HepG2 (cell line): ENCODE data around the gene BAZ2A. TPM values are rescaled to one million over a fixed set of nuclear protein-coding genes. Genes with fewer than 3 reads are reported as not detected.

Experiments
- ATF1 ChIP-seq: IDR thresholded peaks from 2 replicates; pipeline ENCODE4 v1.6.1; 2016; ENCODE audit warnings: mild to moderate bottlenecking, control low read depth
- CBX5 ChIP-seq: sonication (generic); formaldehyde crosslinking; IDR thresholded peaks from 2 replicates; pipeline ENCODE4 v1.4.0; 2020; ENCODE audit warnings: missing genetic modification reagents, borderline replicate concordance
- SIN3A ChIP-seq: IDR thresholded peaks from 2 replicates; pipeline ENCODE4 v1.6.1; 2011; ENCODE audit warnings: low read depth, mild to moderate bottlenecking, control low read depth, low read length, borderline replicate concordance
- TCF12 ChIP-seq, 2 experiments: fragments of 450-650 bp in 1 of 2; sonication (generic) in 1 of 2; formaldehyde crosslinking in 1 of 2; IDR thresholded peaks; 2 replicates each; pipeline versions ENCODE4 v1.6.1 to v1.8.0; 2017 to 2022; ENCODE audit warnings: antibody characterized with exemption in 1 of 2, mild to moderate bottlenecking in 1 of 2, missing genetic modification reagents in 1 of 2, moderate library complexity in 1 of 2
- TSC22D2 ChIP-seq: sonication (generic); formaldehyde crosslinking; IDR thresholded peaks from 2 replicates; pipeline ENCODE4 v1.5.1; 2020; ENCODE audit warnings: missing genetic modification reagents, mild to moderate bottlenecking, borderline replicate concordance
- U2AF2 ChIP-seq: fragments of 200-400 bp; formaldehyde crosslinking; IDR thresholded peaks from 2 replicates; pipeline ENCODE4 v1.6.1; 2017; ENCODE audit warnings: low read depth, mild to moderate bottlenecking, low read length
- XBP1 ChIP-seq: sonication (generic); formaldehyde crosslinking; IDR thresholded peaks from 2 replicates; pipeline ENCODE4 v1.5.0; 2020; ENCODE audit warnings: missing genetic modification reagents
- ZFY ChIP-seq: sonication (generic); formaldehyde crosslinking; IDR thresholded peaks from 2 replicates; pipeline ENCODE4 v1.4.0; 2020; ENCODE audit warnings: missing genetic modification reagents
- ZNF34 ChIP-seq: sonication (generic); formaldehyde crosslinking; IDR thresholded peaks from 2 replicates; pipeline ENCODE4 v1.4.0; 2020; ENCODE audit warnings: mild to moderate bottlenecking, missing genetic modification reagents, borderline replicate concordance
- ZNF558 ChIP-seq: sonication (generic); formaldehyde crosslinking; IDR thresholded peaks from 2 replicates; pipeline ENCODE4 v1.9.0; 2022; ENCODE audit warnings: mild to moderate bottlenecking, missing genetic modification reagents, borderline replicate concordance
- ZNF629 ChIP-seq: sonication (generic); formaldehyde crosslinking; conservative IDR thresholded peaks from 2 replicates; pipeline ENCODE4 v1.5.0; 2020; ENCODE audit warnings: missing genetic modification reagents
- ZNF883 ChIP-seq: sonication (generic); formaldehyde crosslinking; IDR thresholded peaks from 2 replicates; pipeline ENCODE4 v1.5.1; 2020; ENCODE audit warnings: mild to moderate bottlenecking, missing genetic modification reagents; ENCODE audit errors: not compliant biosample characterization
- polyA plus RNA-seq, 8 experiments: library from polyadenylated mRNA; depleted of rRNA in 3 of 8; stranded (reverse) in 7 of 8; unstranded in 1 of 8; fragments of >200 nt; fragmentation: Illumina TruSeq in 4 of 8; extraction: Trizol in 4 of 8; gene quantifications; 2 replicates each; pipeline versions ENCODE4 v1.2.1 to v1.2.3, GENCODE V29; 2011 to 2016; ENCODE audit warnings: low read depth in 4 of 8, missing spikeins in 1 of 8, mixed read lengths in 1 of 8; ENCODE audit not compliant: insufficient read depth in 1 of 8
- total RNA-seq, 5 experiments: library from RNA; depleted of rRNA; stranded (reverse); fragments of >200 nt; fragmentation: Illumina TruSeq; extraction: Trizol; gene quantifications; 2 replicates each; pipeline ENCODE4 v1.2.3, GENCODE V29; 2016; ENCODE audit warnings: low read depth in 1 of 5
- TF ChIP-seq, protein P1 (sequence below): sonication (generic); formaldehyde crosslinking; conservative IDR thresholded peaks from 2 replicates; pipeline ENCODE4 v1.4.0; 2020; ENCODE audit warnings: mild to moderate bottlenecking, missing genetic modification reagents, moderate library complexity
- TF ChIP-seq, protein P2 (sequence below): sonication (generic); formaldehyde crosslinking; IDR thresholded peaks from 2 replicates; pipeline ENCODE4 v1.5.1; 2020; ENCODE audit warnings: mild to moderate bottlenecking, moderate library complexity, missing genetic modification reagents
- TF ChIP-seq, protein P3 (sequence below): sonication (generic); formaldehyde crosslinking; conservative IDR thresholded peaks from 2 replicates; pipeline ENCODE4 v1.8.0; 2022; ENCODE audit warnings: mild to moderate bottlenecking, moderate library complexity, missing genetic modification reagents
- TF ChIP-seq, protein P4 (sequence below): IDR thresholded peaks from 2 replicates; pipeline ENCODE4 v1.6.1; 2016; ENCODE audit warnings: low read depth
- TF ChIP-seq, protein P5 (sequence below): sonication (generic); formaldehyde crosslinking; IDR thresholded peaks from 2 replicates; pipeline ENCODE4 v1.5.0; 2020; ENCODE audit warnings: missing genetic modification reagents, mild to moderate bottlenecking, borderline replicate concordance
- TF ChIP-seq, protein P6 (sequence below): sonication (generic); formaldehyde crosslinking; IDR thresholded peaks from 2 replicates; pipeline ENCODE4 v1.5.0; 2020; ENCODE audit warnings: missing genetic modification reagents

BAZ2A gene
- total and polyA plus RNA-seq, 2 of the 13 experiments (the other 11 are each of a cell fraction or from before 2014, with no cell fraction given), result 21.8 to 73.5 TPM

DNA sequence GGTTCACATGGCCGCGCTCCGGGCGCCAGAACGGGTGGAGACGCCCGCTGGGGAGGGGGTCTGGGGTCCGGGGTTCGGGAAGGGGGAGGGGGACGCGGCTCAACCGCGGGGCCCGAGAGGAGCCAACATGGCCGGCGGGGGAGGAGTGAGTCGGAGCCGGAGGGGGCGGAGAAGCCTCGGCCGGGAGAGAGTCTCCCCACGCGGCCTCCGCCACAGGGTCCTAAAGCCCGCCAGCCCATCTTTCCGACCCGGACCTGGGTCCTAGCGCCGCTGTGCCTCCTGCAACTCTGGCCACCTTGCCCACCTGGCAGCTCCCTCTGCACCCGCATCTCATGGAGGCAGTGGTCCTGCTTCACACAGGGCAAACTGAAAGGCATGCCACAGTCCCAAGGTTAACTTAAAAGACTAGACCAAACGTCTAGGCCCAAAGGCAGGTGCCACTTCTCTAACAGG lies at the start of gene BAZ2A (continued):
- TF ChIP-seq SIN3A (peak; percentile 85; the same call in 1 of the 2 replicates), CBX5 (CRISPR knock-in tag) (peak; percentile 64; the same call in 1 of the 2 replicates), ZFY (CRISPR knock-in tag) (peak; percentile 58), ZNF629 (CRISPR knock-in tag) (peak; percentile 47), ZNF883 (peak; percentile 65), XBP1 (CRISPR knock-in tag) (no peak), ZNF34 (CRISPR knock-in tag) (no peak), U2AF2 (no peak), ZNF558 (0 out of 2 replicates have a peak, but pooled peaks have one; percentile 24), TCF12 (IDR thresholded peaks at IDR 0.05) (no peak), TCF12 (CRISPR knock-in tag; IDR thresholded peaks at IDR 0.05) (no peak), ATF1 (CRISPR knock-in tag) (no peak), TSC22D2 (CRISPR knock-in tag) (peak; percentile 66; the same call in 1 of the 2 replicates)
- TF ChIP-seq, protein P1, sequence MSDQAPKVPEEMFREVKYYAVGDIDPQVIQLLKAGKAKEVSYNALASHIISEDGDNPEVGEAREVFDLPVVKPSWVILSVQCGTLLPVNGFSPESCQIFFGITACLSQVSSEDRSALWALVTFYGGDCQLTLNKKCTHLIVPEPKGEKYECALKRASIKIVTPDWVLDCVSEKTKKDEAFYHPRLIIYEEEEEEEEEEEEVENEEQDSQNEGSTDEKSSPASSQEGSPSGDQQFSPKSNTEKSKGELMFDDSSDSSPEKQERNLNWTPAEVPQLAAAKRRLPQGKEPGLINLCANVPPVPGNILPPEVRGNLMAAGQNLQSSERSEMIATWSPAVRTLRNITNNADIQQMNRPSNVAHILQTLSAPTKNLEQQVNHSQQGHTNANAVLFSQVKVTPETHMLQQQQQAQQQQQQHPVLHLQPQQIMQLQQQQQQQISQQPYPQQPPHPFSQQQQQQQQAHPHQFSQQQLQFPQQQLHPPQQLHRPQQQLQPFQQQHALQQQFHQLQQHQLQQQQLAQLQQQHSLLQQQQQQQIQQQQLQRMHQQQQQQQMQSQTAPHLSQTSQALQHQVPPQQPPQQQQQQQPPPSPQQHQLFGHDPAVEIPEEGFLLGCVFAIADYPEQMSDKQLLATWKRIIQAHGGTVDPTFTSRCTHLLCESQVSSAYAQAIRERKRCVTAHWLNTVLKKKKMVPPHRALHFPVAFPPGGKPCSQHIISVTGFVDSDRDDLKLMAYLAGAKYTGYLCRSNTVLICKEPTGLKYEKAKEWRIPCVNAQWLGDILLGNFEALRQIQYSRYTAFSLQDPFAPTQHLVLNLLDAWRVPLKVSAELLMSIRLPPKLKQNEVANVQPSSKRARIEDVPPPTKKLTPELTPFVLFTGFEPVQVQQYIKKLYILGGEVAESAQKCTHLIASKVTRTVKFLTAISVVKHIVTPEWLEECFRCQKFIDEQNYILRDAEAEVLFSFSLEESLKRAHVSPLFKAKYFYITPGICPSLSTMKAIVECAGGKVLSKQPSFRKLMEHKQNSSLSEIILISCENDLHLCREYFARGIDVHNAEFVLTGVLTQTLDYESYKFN (CRISPR knock-in tag), result no peak
- TF ChIP-seq, protein P2, sequence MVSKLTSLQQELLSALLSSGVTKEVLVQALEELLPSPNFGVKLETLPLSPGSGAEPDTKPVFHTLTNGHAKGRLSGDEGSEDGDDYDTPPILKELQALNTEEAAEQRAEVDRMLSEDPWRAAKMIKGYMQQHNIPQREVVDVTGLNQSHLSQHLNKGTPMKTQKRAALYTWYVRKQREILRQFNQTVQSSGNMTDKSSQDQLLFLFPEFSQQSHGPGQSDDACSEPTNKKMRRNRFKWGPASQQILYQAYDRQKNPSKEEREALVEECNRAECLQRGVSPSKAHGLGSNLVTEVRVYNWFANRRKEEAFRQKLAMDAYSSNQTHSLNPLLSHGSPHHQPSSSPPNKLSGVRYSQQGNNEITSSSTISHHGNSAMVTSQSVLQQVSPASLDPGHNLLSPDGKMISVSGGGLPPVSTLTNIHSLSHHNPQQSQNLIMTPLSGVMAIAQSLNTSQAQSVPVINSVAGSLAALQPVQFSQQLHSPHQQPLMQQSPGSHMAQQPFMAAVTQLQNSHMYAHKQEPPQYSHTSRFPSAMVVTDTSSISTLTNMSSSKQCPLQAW (CRISPR knock-in tag), result 0 out of 2 replicates have a peak, but pooled peaks have one; percentile 15
- TF ChIP-seq, protein P3, sequence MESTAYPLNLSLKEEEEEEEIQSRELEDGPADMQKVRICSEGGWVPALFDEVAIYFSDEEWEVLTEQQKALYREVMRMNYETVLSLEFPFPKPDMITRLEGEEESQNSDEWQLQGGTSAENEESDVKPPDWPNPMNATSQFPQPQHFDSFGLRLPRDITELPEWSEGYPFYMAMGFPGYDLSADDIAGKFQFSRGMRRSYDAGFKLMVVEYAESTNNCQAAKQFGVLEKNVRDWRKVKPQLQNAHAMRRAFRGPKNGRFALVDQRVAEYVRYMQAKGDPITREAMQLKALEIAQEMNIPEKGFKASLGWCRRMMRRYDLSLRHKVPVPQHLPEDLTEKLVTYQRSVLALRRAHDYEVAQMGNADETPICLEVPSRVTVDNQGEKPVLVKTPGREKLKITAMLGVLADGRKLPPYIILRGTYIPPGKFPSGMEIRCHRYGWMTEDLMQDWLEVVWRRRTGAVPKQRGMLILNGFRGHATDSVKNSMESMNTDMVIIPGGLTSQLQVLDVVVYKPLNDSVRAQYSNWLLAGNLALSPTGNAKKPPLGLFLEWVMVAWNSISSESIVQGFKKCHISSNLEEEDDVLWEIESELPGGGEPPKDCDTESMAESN (CRISPR knock-in tag), result 0 out of 2 replicates have a peak, but pooled peaks have one; percentile 45
- TF ChIP-seq, protein P4, sequence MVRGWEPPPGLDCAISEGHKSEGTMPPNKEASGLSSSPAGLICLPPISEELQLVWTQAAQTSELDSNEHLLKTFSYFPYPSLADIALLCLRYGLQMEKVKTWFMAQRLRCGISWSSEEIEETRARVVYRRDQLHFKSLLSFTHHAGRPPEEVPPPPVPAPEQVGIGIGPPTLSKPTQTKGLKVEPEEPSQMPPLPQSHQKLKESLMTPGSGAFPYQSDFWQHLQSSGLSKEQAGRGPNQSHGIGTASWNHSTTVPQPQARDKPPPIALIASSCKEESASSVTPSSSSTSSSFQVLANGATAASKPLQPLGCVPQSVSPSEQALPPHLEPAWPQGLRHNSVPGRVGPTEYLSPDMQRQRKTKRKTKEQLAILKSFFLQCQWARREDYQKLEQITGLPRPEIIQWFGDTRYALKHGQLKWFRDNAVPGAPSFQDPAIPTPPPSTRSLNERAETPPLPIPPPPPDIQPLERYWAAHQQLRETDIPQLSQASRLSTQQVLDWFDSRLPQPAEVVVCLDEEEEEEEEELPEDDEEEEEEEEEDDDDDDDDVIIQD, result peak; percentile 65; the same call in 1 of the 2 replicates
- TF ChIP-seq, protein P5, sequence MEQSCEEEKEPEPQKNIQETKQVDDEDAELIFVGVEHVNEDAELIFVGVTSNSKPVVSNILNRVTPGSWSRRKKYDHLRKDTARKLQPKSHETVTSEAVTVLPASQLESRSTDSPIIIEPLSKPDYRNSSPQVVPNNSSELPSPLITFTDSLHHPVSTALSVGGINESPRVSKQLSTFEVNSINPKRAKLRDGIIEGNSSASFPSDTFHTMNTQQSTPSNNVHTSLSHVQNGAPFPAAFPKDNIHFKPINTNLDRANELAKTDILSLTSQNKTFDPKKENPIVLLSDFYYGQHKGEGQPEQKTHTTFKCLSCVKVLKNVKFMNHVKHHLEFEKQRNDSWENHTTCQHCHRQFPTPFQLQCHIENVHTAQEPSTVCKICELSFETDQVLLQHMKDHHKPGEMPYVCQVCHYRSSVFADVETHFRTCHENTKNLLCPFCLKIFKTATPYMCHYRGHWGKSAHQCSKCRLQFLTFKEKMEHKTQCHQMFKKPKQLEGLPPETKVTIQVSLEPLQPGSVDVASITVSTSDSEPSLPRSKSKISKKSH, result no peak
- TF ChIP-seq, protein P6, sequence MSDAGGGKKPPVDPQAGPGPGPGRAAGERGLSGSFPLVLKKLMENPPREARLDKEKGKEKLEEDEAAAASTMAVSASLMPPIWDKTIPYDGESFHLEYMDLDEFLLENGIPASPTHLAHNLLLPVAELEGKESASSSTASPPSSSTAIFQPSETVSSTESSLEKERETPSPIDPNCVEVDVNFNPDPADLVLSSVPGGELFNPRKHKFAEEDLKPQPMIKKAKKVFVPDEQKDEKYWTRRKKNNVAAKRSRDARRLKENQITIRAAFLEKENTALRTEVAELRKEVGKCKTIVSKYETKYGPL (CRISPR knock-in tag), result no peak
